Measurements from ENCODE around the gene PRPH2. TPM values are rescaled to one million over a fixed set of nuclear protein-coding genes. Genes with fewer than 3 reads are reported as not detected.

PRPH2 gene
- total and polyA plus RNA-seq, 10 of the 15 experiments (the other 5 are each of a cell fraction or from before 2014, with no cell fraction given): 0.08 TPM; not detected in 9

GRCh38 chr6:42769836-42770235 lies 47.4 kb upstream of the PRPH2 start:
- Histone ChIP-seq H3K9me3 (replicated peaks; ENCODE audit: control insufficient read depth, insufficient read depth, low read length) (no peaks in the 10 kb centered on the region), H3K36me3 (ENCODE audit: control insufficient read depth in 2 of 2, insufficient read depth in 2 of 2, low read length in 1 of 2) (no peaks in the 10 kb centered on the region), H3K27ac (ENCODE audit: control insufficient read depth, insufficient read depth) (no peak overlapping the region), H3K4me3 (no peak overlapping the region), H4K20me1 (ENCODE audit: control insufficient read depth, insufficient read depth) (no peaks in the 10 kb centered on the region), H3K9ac (ENCODE audit: control insufficient read depth, insufficient read depth, low read length) (no peak overlapping the region), H3K27me3 (replicated peaks in 1 of 2; ENCODE audit: control insufficient read depth in 2 of 2, insufficient read depth in 2 of 2, low read length in 1 of 2) (no peaks in the 10 kb centered on the region), H3K4me1 (ENCODE audit: control insufficient read depth, insufficient read depth, low read length) (peaks cover 34% of the 10 kb centered on the region), H3K4me2 (ENCODE audit: control insufficient read depth, insufficient read depth) (no peak overlapping the region), H3K79me2 (ENCODE audit: control insufficient read depth, insufficient read depth, low read length) (peaks cover 15% of the 10 kb centered on the region), H2AFZ (ENCODE audit: control insufficient read depth, low read depth, low read length) (no peak overlapping the region)
- CTCF ChIA-PET: interaction anchor here (0.6 to 4.9 kb wide), 6 partner anchors 15 to 43 kb away, joined by 3 to 25 read pairs (median 3); no protein-coding TSS in a partner anchor
- 100% methylated on average over 2 of the region's 2 CpGs for WGBS (ENCODE audit: insufficient coverage, insufficient replicate concordance, low lambda C conversion rate, missing lambda C conversion rate)
- RAD21 ChIA-PET (ENCODE audit: unreplicated experiment): interaction anchor here (1.3 to 17.0 kb wide), 4 partner anchors 12 to 23 kb away, joined by 4 to 227 read pairs (median 15); partner anchors contain the start of genes BICRAL and TBCC
- no peak for FAIRE-seq
- POLR2A ChIA-PET: interaction anchor here (0.9 to 8.8 kb wide), 5 partner anchors 11 to 22 kb away, joined by 6 to 140 read pairs (median 28); partner anchors contain the start of genes BICRAL and TBCC
- DNase-seq (ENCODE audit: low read depth, low spot score): no peak
- no TSS peak for BruUV-seq (replicated peaks)
- SMC1A ChIA-PET (ENCODE audit: uncharacterized antibody, unreplicated experiment): interaction anchor here (0.6 to 9.6 kb wide), 8 partner anchors 10 to 875 kb away, joined by 3 to 92 read pairs (median 4); partner anchors contain the start of gene TBCC
- TF ChIP-seq TCF12 (IDR thresholded peaks at IDR 0.05; ENCODE audit: low read depth, low read length) (no peak), CHD1 (IDR thresholded peaks at IDR 0.05; ENCODE audit: low read depth, low read length) (no peak), NR2C1 (IDR thresholded peaks at IDR 0.05) (no peak), CBFB (IDR thresholded peaks at IDR 0.05; ENCODE audit: low read depth) (no peak), ZBTB4 (CRISPR knock-in tag; IDR thresholded peaks at IDR 0.05) (no peak), MEF2A (IDR thresholded peaks at IDR 0.05; ENCODE audit: insufficient read depth, low read depth, low read length) (no peak), ETV6 (conservative IDR thresholded peaks at IDR 0.05 in 1 of 2, IDR thresholded peaks at IDR 0.05 in 1 of 2; ENCODE audit: borderline replicate concordance in 1 of 2, low read depth in 1 of 2) (no peak), ZNF622 (IDR thresholded peaks at IDR 0.05) (no peak), TAF1 (IDR thresholded peaks at IDR 0.05; ENCODE audit: borderline replicate concordance, low read depth, low read length) (no peak)
- ATAC-seq: no peak
- in situ Hi-C loops (cut with MboI): no loop called here
- intact Hi-C loops (cut with micrococcal nuclease; ENCODE audit: unreplicated experiment): loop anchor here (10.0 kb wide), 1 partner anchor 615 kb away; no protein-coding TSS in a partner anchor

Data from GM12878 (cell line).